ENCODE data around the gene KRT71. TPM values are rescaled to one million over a fixed set of nuclear protein-coding genes. Genes with fewer than 3 reads are reported as not detected.

Gene KRT71
- total RNA-seq, 1 donor from 2014 or later, result not detected

GRCh38 chr12:52566847-52567291 is 13.9 kb upstream of the KRT71 start:
- Histone ChIP-seq H2AFZ (replicated peaks) (no peak overlapping the region), H3K4me3 (no peak overlapping the region), H4K20me1 (ENCODE audit: low read depth) (peaks cover under 1% of the 10 kb centered on the region), H3F3A (ENCODE audit: low read depth) (no peaks in the 10 kb centered on the region), H3K4me2 (no peak overlapping the region), H3K27ac (no peak overlapping the region), H3K27me3 (peaks cover 2% of the 10 kb centered on the region), H3K4me1 (no peaks in the 10 kb centered on the region), H3K9me3 (ENCODE audit: low read depth) (no peaks in the 10 kb centered on the region), H3K79me2 (ENCODE audit: low read depth) (no peaks in the 10 kb centered on the region), H3K9ac (no peak overlapping the region), H3K36me3 (no peaks in the 10 kb centered on the region)
- TF ChIP-seq EZH2 (IDR thresholded peaks at IDR 0.05) (no peak), CTCF (IDR thresholded peaks at IDR 0.05) (no peak), EZH2phosphoT487 (IDR thresholded peaks at IDR 0.05) (no peak)
- H3K4me3 Mint-ChIP-seq, result no peak overlapping the region
- peaks cover 7% of the 10 kb centered on the region for H3K27me3 Mint-ChIP-seq (ENCODE audit: insufficient read depth, low read depth)
- H3K27ac Mint-ChIP-seq, result no peak overlapping the region
- H3K4me1 Mint-ChIP-seq, result no peaks in the 10 kb centered on the region
- DNase-seq (ENCODE audit: low spot score), result no peak
- no peaks in the 10 kb centered on the region for H3K36me3 Mint-ChIP-seq
- no peaks in the 10 kb centered on the region for H3K9me3 Mint-ChIP-seq

GRCh38 chr12:52564582-52564981 is 11.6 kb upstream of the KRT71 start:
- H3K4me3 Mint-ChIP-seq, result no peak overlapping the region
- Histone ChIP-seq H2AFZ (replicated peaks) (no peak overlapping the region), H3K27ac (no peak overlapping the region), H3K4me3 (no peak overlapping the region), H3K9me3 (ENCODE audit: low read depth) (no peaks in the 10 kb centered on the region), H3F3A (ENCODE audit: low read depth) (no peaks in the 10 kb centered on the region), H3K4me2 (no peak overlapping the region), H3K79me2 (ENCODE audit: low read depth) (no peaks in the 10 kb centered on the region), H3K4me1 (no peaks in the 10 kb centered on the region), H3K36me3 (no peaks in the 10 kb centered on the region), H3K9ac (no peak overlapping the region), H4K20me1 (ENCODE audit: low read depth) (peaks cover 5% of the 10 kb centered on the region), H3K27me3 (peaks cover 6% of the 10 kb centered on the region)
- H3K4me1 Mint-ChIP-seq, result no peaks in the 10 kb centered on the region
- H3K27ac Mint-ChIP-seq, result no peak overlapping the region
- H3K27me3 Mint-ChIP-seq (ENCODE audit: insufficient read depth, low read depth), result peaks cover 10% of the 10 kb centered on the region
- TF ChIP-seq CTCF (IDR thresholded peaks at IDR 0.05) (no peak), EZH2 (IDR thresholded peaks at IDR 0.05) (no peak), EZH2phosphoT487 (IDR thresholded peaks at IDR 0.05) (no peak)
- H3K9me3 Mint-ChIP-seq, result no peaks in the 10 kb centered on the region
- no peak for DNase-seq (ENCODE audit: low spot score)
- H3K36me3 Mint-ChIP-seq, result no peaks in the 10 kb centered on the region

- peak; percentile 37 for DNase-seq (ENCODE audit: low spot score)
- H3K4me1 ChIP-seq, result no peaks in the 10 kb centered on the region
- no peaks in the 10 kb centered on the region for H3F3A ChIP-seq (ENCODE audit: low read depth)
- no peaks in the 10 kb centered on the region for H3K36me3 Mint-ChIP-seq
- H3K4me3 ChIP-seq, result no peak overlapping the region
- TF ChIP-seq EZH2phosphoT487 (IDR thresholded peaks at IDR 0.05), result no peak
- peak; percentile 51 for TF ChIP-seq CTCF (IDR thresholded peaks at IDR 0.05)
- no peak overlapping the region for H3K9ac ChIP-seq
- H3K27ac ChIP-seq, result no peak overlapping the region
- H2AFZ ChIP-seq (replicated peaks), result no peak overlapping the region
- no peaks in the 10 kb centered on the region for H3K9me3 Mint-ChIP-seq
- H3K4me3 Mint-ChIP-seq, result no peak overlapping the region
- no peaks in the 10 kb centered on the region for H3K79me2 ChIP-seq (ENCODE audit: low read depth)
- H3K27me3 ChIP-seq, result peaks cover 6% of the 10 kb centered on the region
- H3K9me3 ChIP-seq (ENCODE audit: low read depth), result no peaks in the 10 kb centered on the region
- H4K20me1 ChIP-seq (ENCODE audit: low read depth), result peaks cover 5% of the 10 kb centered on the region
- H3K4me1 Mint-ChIP-seq, result no peaks in the 10 kb centered on the region
- no peaks in the 10 kb centered on the region for H3K36me3 ChIP-seq
- no peak overlapping the region for H3K4me2 ChIP-seq
- no peak overlapping the region for H3K27ac Mint-ChIP-seq
- peaks cover 10% of the 10 kb centered on the region for H3K27me3 Mint-ChIP-seq (ENCODE audit: insufficient read depth, low read depth)
These were observed 9.0 kb upstream of the KRT71 start for GRCh38 chr12:52561880-52562449.

Measured in neural progenitor cell (in vitro differentiated cells).